ENCODE data around the gene ADD2. TPM values are rescaled to one million over a fixed set of nuclear protein-coding genes. Genes with fewer than 3 reads are reported as not detected.
"Not testable (repeated sequence)": the region's sequence is repeated elsewhere in the genome, so short reads cannot be mapped to it uniquely, and the experiment has no call there.

Gene ADD2
- total RNA-seq, 2 donors from 2014 or later = 0.41 to 1.6 TPM

GRCh38 chr2:70799706-70800105, 31.7 kb upstream of the ADD2 start:
- H3K4me1 ChIP-seq (ENCODE audit: control insufficient read depth in 1 of 2, low read depth in 2 of 2) = no peaks in the 10 kb centered on the region
- no peak for TF ChIP-seq CTCF (IDR thresholded peaks at IDR 0.05)
- no peaks in the 10 kb centered on the region for H3K9me3 ChIP-seq
- no peak for DNase-seq (ENCODE audit: low spot score)
- H3K36me3 ChIP-seq = no peaks in the 10 kb centered on the region
- H3K27me3 ChIP-seq (replicated peaks; ENCODE audit: insufficient read depth) = no peaks in the 10 kb centered on the region
- ATAC-seq (ENCODE audit: insufficient number of reproducible peaks, low FRiP score, low read depth) = no peak
- no peak overlapping the region for H3K4me3 ChIP-seq
- H3K27ac ChIP-seq = no peak overlapping the region

GRCh38 chr2:70797996-70798395, 30.0 kb upstream of the ADD2 start:
- not testable (repeated sequence) for H3K27ac ChIP-seq; ATAC-seq (ENCODE audit: insufficient number of reproducible peaks, low FRiP score, low read depth); H3K36me3 ChIP-seq; H3K4me1 ChIP-seq (ENCODE audit: control insufficient read depth in 1 of 2, low read depth in 2 of 2); DNase-seq (ENCODE audit: low spot score); H3K9me3 ChIP-seq; H3K4me3 ChIP-seq; H3K27me3 ChIP-seq (replicated peaks; ENCODE audit: insufficient read depth)

GRCh38 chr2:70797506-70797905, 29.5 kb upstream of the ADD2 start:
- H3K9me3 ChIP-seq = no peaks in the 10 kb centered on the region
- ATAC-seq (ENCODE audit: insufficient number of reproducible peaks, low FRiP score, low read depth) (no peak), DNase-seq (ENCODE audit: low spot score) (no peak)
- no peaks in the 10 kb centered on the region for H3K27me3 ChIP-seq (replicated peaks; ENCODE audit: insufficient read depth)
- H3K4me1 ChIP-seq (ENCODE audit: control insufficient read depth in 1 of 2, low read depth in 2 of 2) = no peaks in the 10 kb centered on the region
- H3K4me3 ChIP-seq = no peak overlapping the region
- no peak for TF ChIP-seq CTCF (IDR thresholded peaks at IDR 0.05)
- no peak overlapping the region for H3K27ac ChIP-seq
- no peaks in the 10 kb centered on the region for H3K36me3 ChIP-seq

GRCh38 chr2:70796262-70796661, 28.3 kb upstream of the ADD2 start:
- H3K9me3 ChIP-seq = no peaks in the 10 kb centered on the region
- no peak for ATAC-seq (ENCODE audit: insufficient number of reproducible peaks, low FRiP score, low read depth)
- H3K4me3 ChIP-seq = no peak overlapping the region
- no peaks in the 10 kb centered on the region for H3K4me1 ChIP-seq (ENCODE audit: control insufficient read depth in 1 of 2, low read depth in 2 of 2)
- H3K27me3 ChIP-seq (replicated peaks; ENCODE audit: insufficient read depth) = no peaks in the 10 kb centered on the region
- DNase-seq (ENCODE audit: low spot score) = no peak
- TF ChIP-seq CTCF (IDR thresholded peaks at IDR 0.05) = no peak
- H3K36me3 ChIP-seq = no peaks in the 10 kb centered on the region
- no peak overlapping the region for H3K27ac ChIP-seq

- TF ChIP-seq CTCF (IDR thresholded peaks at IDR 0.05) = no peak
- no peaks in the 10 kb centered on the region for H3K27me3 ChIP-seq (replicated peaks; ENCODE audit: insufficient read depth)
- DNase-seq (ENCODE audit: low spot score) (no peak), ATAC-seq (ENCODE audit: insufficient number of reproducible peaks, low FRiP score, low read depth) (no peak)
- H3K36me3 ChIP-seq = no peaks in the 10 kb centered on the region
- H3K4me3 ChIP-seq = no peak overlapping the region
- H3K9me3 ChIP-seq = no peaks in the 10 kb centered on the region
- no peak overlapping the region for H3K27ac ChIP-seq
- H3K4me1 ChIP-seq (ENCODE audit: control insufficient read depth in 1 of 2, low read depth in 2 of 2) = peaks cover 0 to 2% of the 10 kb centered on the region in 2 donors
Measured at GRCh38 chr2:70795164-70795995, 27.4 kb upstream of the ADD2 start.

- Histone ChIP-seq H3K36me3 (no peaks in the 10 kb centered on the region), H3K9me3 (no peaks in the 10 kb centered on the region), H3K4me3 (no peak overlapping the region), H3K27me3 (replicated peaks; ENCODE audit: insufficient read depth) (no peaks in the 10 kb centered on the region), H3K27ac (no peak overlapping the region), H3K4me1 (ENCODE audit: control insufficient read depth in 1 of 2, low read depth in 2 of 2) (peaks cover 0 to 13% of the 10 kb centered on the region in 2 donors)
- no peak for TF ChIP-seq CTCF (IDR thresholded peaks at IDR 0.05)
- DNase-seq (ENCODE audit: low spot score) (no peak), ATAC-seq (ENCODE audit: insufficient number of reproducible peaks, low FRiP score, low read depth) (no peak)
Measured at GRCh38 chr2:70793450-70793849, 25.4 kb upstream of the ADD2 start.

All from thoracic aorta (tissue), 2 donors.